ENCODE results near the gene BBX. TPM values are rescaled to one million over a fixed set of nuclear protein-coding genes. Genes with fewer than 3 reads are reported as not detected.

Gene BBX
- polyA plus RNA-seq, 1 donor: 32.0 TPM

GRCh38 chr3:107514453-107514852 lies 8.3 kb upstream of the BBX start:
- WGBS (ENCODE audit: insufficient coverage, low lambda C conversion rate): 100% methylated on average over 1 of the region's 1 CpG
- Histone ChIP-seq H3K4me3 (ENCODE audit: low read length) (no peak overlapping the region), H3K27me3 (ENCODE audit: control insufficient read depth, insufficient read depth, low read length) (no peaks in the 10 kb centered on the region), H3K9me3 (ENCODE audit: control insufficient read depth, low read depth, low read length) (no peaks in the 10 kb centered on the region), H3K27ac (ENCODE audit: low read length) (no peak overlapping the region), H3K4me1 (ENCODE audit: control insufficient read depth, insufficient read depth, low read length) (peaks cover 2% of the 10 kb centered on the region), H3K36me3 (ENCODE audit: control insufficient read depth, insufficient read depth, low read length) (no peaks in the 10 kb centered on the region)
- no peak for DNase-seq

GRCh38 chr3:107516475-107516874 lies 6.3 kb upstream of the BBX start:
- H3K4me1 ChIP-seq (ENCODE audit: control insufficient read depth, insufficient read depth, low read length): no peaks in the 10 kb centered on the region
- no peaks in the 10 kb centered on the region for H3K36me3 ChIP-seq (ENCODE audit: control insufficient read depth, insufficient read depth, low read length)
- H3K27me3 ChIP-seq (ENCODE audit: control insufficient read depth, insufficient read depth, low read length): no peaks in the 10 kb centered on the region
- DNase-seq: no peak
- no peak overlapping the region for H3K27ac ChIP-seq (ENCODE audit: low read length)
- H3K4me3 ChIP-seq (ENCODE audit: low read length): no peak overlapping the region
- no CpG with 5 or more reads among the region's 3 CpGs for WGBS (ENCODE audit: insufficient coverage, low lambda C conversion rate)
- no peaks in the 10 kb centered on the region for H3K9me3 ChIP-seq (ENCODE audit: control insufficient read depth, low read depth, low read length)

GRCh38 chr3:107520535-107520934 lies 2.2 kb upstream of the BBX start:
- peaks cover 4% of the 10 kb centered on the region for H3K4me1 ChIP-seq (ENCODE audit: control insufficient read depth, insufficient read depth, low read length)
- H3K36me3 ChIP-seq (ENCODE audit: control insufficient read depth, insufficient read depth, low read length): no peaks in the 10 kb centered on the region
- no CpG with 5 or more reads among the region's 4 CpGs for WGBS (ENCODE audit: insufficient coverage, low lambda C conversion rate)
- no peaks in the 10 kb centered on the region for H3K9me3 ChIP-seq (ENCODE audit: control insufficient read depth, low read depth, low read length)
- peak in 1 of 2 donors; percentile 7 for DNase-seq
- H3K4me3 ChIP-seq (ENCODE audit: low read length): no peak overlapping the region
- no peaks in the 10 kb centered on the region for H3K27me3 ChIP-seq (ENCODE audit: control insufficient read depth, insufficient read depth, low read length)
- H3K27ac ChIP-seq (ENCODE audit: low read length): no peak overlapping the region

- Histone ChIP-seq H3K4me3 (ENCODE audit: low read length) (no peak overlapping the region), H3K9me3 (ENCODE audit: control insufficient read depth, low read depth, low read length) (no peaks in the 10 kb centered on the region), H3K27me3 (ENCODE audit: control insufficient read depth, insufficient read depth, low read length) (no peaks in the 10 kb centered on the region), H3K27ac (ENCODE audit: low read length) (no peak overlapping the region), H3K36me3 (ENCODE audit: control insufficient read depth, insufficient read depth, low read length) (no peaks in the 10 kb centered on the region), H3K4me1 (ENCODE audit: control insufficient read depth, insufficient read depth, low read length) (peaks cover 4% of the 10 kb centered on the region)
- 83% methylated on average over 2 of the region's 3 CpGs for WGBS (ENCODE audit: insufficient coverage, low lambda C conversion rate)
- DNase-seq: no peak
Observed at GRCh38 chr3:107521469-107522059, 1.2 kb upstream of the BBX start.

- H3K4me1 ChIP-seq (ENCODE audit: control insufficient read depth, insufficient read depth, low read length): peaks cover 4% of the 10 kb centered on the region
- no CpG with 5 or more reads among the region's 27 CpGs for WGBS (ENCODE audit: insufficient coverage, low lambda C conversion rate)
- H3K27me3 ChIP-seq (ENCODE audit: control insufficient read depth, insufficient read depth, low read length): no peaks in the 10 kb centered on the region
- H3K4me3 ChIP-seq (ENCODE audit: low read length): peak overlapping the region; percentile 77
- DNase-seq: peak; percentile 15 to 73
- no peaks in the 10 kb centered on the region for H3K9me3 ChIP-seq (ENCODE audit: control insufficient read depth, low read depth, low read length)
- no peaks in the 10 kb centered on the region for H3K36me3 ChIP-seq (ENCODE audit: control insufficient read depth, insufficient read depth, low read length)
- H3K27ac ChIP-seq (ENCODE audit: low read length): peak overlapping the region; percentile 93
Observed at GRCh38 chr3:107523289-107523538, 452 bp downstream of the BBX start.

- H3K36me3 ChIP-seq (ENCODE audit: control insufficient read depth, insufficient read depth, low read length): no peaks in the 10 kb centered on the region
- peak overlapping the region; percentile 93 for H3K27ac ChIP-seq (ENCODE audit: low read length)
- DNase-seq: peak; percentile 43 to 73
- H3K27me3 ChIP-seq (ENCODE audit: control insufficient read depth, insufficient read depth, low read length): no peaks in the 10 kb centered on the region
- WGBS (ENCODE audit: insufficient coverage, low lambda C conversion rate): 6% methylated on average over 3 of the region's 40 CpGs
- H3K4me3 ChIP-seq (ENCODE audit: low read length): peak overlapping the region; percentile 77
- H3K4me1 ChIP-seq (ENCODE audit: control insufficient read depth, insufficient read depth, low read length): peaks cover 4% of the 10 kb centered on the region
- H3K9me3 ChIP-seq (ENCODE audit: control insufficient read depth, low read depth, low read length): no peaks in the 10 kb centered on the region
Observed at GRCh38 chr3:107523539-107524325, 970 bp downstream of the BBX start.

GRCh38 chr3:107524326-107524840 lies 1.6 kb downstream of the BBX start:
- WGBS (ENCODE audit: insufficient coverage, low lambda C conversion rate): no CpG with 5 or more reads among the region's 18 CpGs
- peak; percentile 18 to 67 for DNase-seq

GRCh38 chr3:107524841-107525643 lies 2.3 kb downstream of the BBX start:
- H3K4me3 ChIP-seq (ENCODE audit: low read length): peak overlapping the region; percentile 78
- H3K36me3 ChIP-seq (ENCODE audit: control insufficient read depth, insufficient read depth, low read length): no peaks in the 10 kb centered on the region
- H3K27me3 ChIP-seq (ENCODE audit: control insufficient read depth, insufficient read depth, low read length): no peaks in the 10 kb centered on the region
- H3K27ac ChIP-seq (ENCODE audit: low read length): peak overlapping the region; percentile 93
- peaks cover 4% of the 10 kb centered on the region for H3K4me1 ChIP-seq (ENCODE audit: control insufficient read depth, insufficient read depth, low read length)
- WGBS (ENCODE audit: insufficient coverage, low lambda C conversion rate): no CpG with 5 or more reads among the region's 70 CpGs
- peak; percentile 21 to 64 for DNase-seq
- H3K9me3 ChIP-seq (ENCODE audit: control insufficient read depth, low read depth, low read length): no peaks in the 10 kb centered on the region

More at GRCh38 chr3:107524326-107524840, 1.6 kb downstream of the BBX start:
- Histone ChIP-seq H3K9me3 (ENCODE audit: control insufficient read depth, low read depth, low read length) (no peaks in the 10 kb centered on the region), H3K4me1 (ENCODE audit: control insufficient read depth, insufficient read depth, low read length) (peaks cover 4% of the 10 kb centered on the region), H3K4me3 (ENCODE audit: low read length) (peak overlapping the region; percentile 77), H3K27ac (ENCODE audit: low read length) (peak overlapping the region; percentile 93), H3K36me3 (ENCODE audit: control insufficient read depth, insufficient read depth, low read length) (no peaks in the 10 kb centered on the region), H3K27me3 (ENCODE audit: control insufficient read depth, insufficient read depth, low read length) (no peaks in the 10 kb centered on the region)

- H3K4me1 ChIP-seq (ENCODE audit: control insufficient read depth, insufficient read depth, low read length): peaks cover 4% of the 10 kb centered on the region
- peak in 1 of 2 donors; percentile 5 for DNase-seq
- no peaks in the 10 kb centered on the region for H3K36me3 ChIP-seq (ENCODE audit: control insufficient read depth, insufficient read depth, low read length)
- peak overlapping the region; percentile 12 for H3K27ac ChIP-seq (ENCODE audit: low read length)
- WGBS (ENCODE audit: insufficient coverage, low lambda C conversion rate): no CpG with 5 or more reads among the region's 28 CpGs
- peak overlapping the region; percentile 78 for H3K4me3 ChIP-seq (ENCODE audit: low read length)
- no peaks in the 10 kb centered on the region for H3K9me3 ChIP-seq (ENCODE audit: control insufficient read depth, low read depth, low read length)
- no peaks in the 10 kb centered on the region for H3K27me3 ChIP-seq (ENCODE audit: control insufficient read depth, insufficient read depth, low read length)
Observed at GRCh38 chr3:107525644-107526305, 3.0 kb downstream of the BBX start.

GRCh38 chr3:107531917-107532469 lies 9.2 kb downstream of the BBX start:
- Histone ChIP-seq H3K4me3 (ENCODE audit: low read length) (no peak overlapping the region), H3K27ac (ENCODE audit: low read length) (no peak overlapping the region), H3K36me3 (ENCODE audit: control insufficient read depth, insufficient read depth, low read length) (peaks cover 4% of the 10 kb centered on the region), H3K9me3 (ENCODE audit: control insufficient read depth, low read depth, low read length) (no peaks in the 10 kb centered on the region), H3K27me3 (ENCODE audit: control insufficient read depth, insufficient read depth, low read length) (no peaks in the 10 kb centered on the region), H3K4me1 (ENCODE audit: control insufficient read depth, insufficient read depth, low read length) (no peaks in the 10 kb centered on the region)
- DNase-seq: no peak
- no CpG with 5 or more reads among the region's 9 CpGs for WGBS (ENCODE audit: insufficient coverage, low lambda C conversion rate)
